Measurements from ENCODE around the gene CFLAR.

Gene CFLAR

GRCh38 chr2:201074996-201075395 is 41.0 kb upstream of the CFLAR start:
- DNase-seq = no peak
- Histone ChIP-seq H3K27ac (no peak overlapping the region), H3K36me3 (replicated peaks) (peaks cover 8% of the 10 kb centered on the region), H3K4me3 (ENCODE audit: low read depth, low read length) (no peak overlapping the region), H3K27me3 (replicated peaks) (no peaks in the 10 kb centered on the region)
- in situ Hi-C loops (cut with HindIII; ENCODE audit: low pct_ligation_motif_present, low sequenced_read_pairs) = no loop called here
- TF ChIP-seq CTCF (IDR thresholded peaks at IDR 0.05; ENCODE audit: low read depth, low read length, missing control alignments) = no peak

GRCh38 chr2:201084863-201085262 is 31.1 kb upstream of the CFLAR start:
- no peak overlapping the region for H3K4me3 ChIP-seq (ENCODE audit: low read depth, low read length)
- peaks cover 27% of the 10 kb centered on the region for H3K36me3 ChIP-seq (replicated peaks)
- no peak overlapping the region for H3K27ac ChIP-seq
- no peak for TF ChIP-seq CTCF (IDR thresholded peaks at IDR 0.05; ENCODE audit: low read depth, low read length, missing control alignments)
- no peaks in the 10 kb centered on the region for H3K27me3 ChIP-seq (replicated peaks)
- in situ Hi-C loops (cut with HindIII; ENCODE audit: low pct_ligation_motif_present, low sequenced_read_pairs) = no loop called here
- DNase-seq = no peak

GRCh38 chr2:201090574-201090973 is 25.4 kb upstream of the CFLAR start:
- peaks cover 9% of the 10 kb centered on the region for H3K36me3 ChIP-seq (replicated peaks)
- no peak for DNase-seq
- H3K4me3 ChIP-seq (ENCODE audit: low read depth, low read length) = no peak overlapping the region
- in situ Hi-C loops (cut with HindIII; ENCODE audit: low pct_ligation_motif_present, low sequenced_read_pairs) = no loop called here
- no peak overlapping the region for H3K27ac ChIP-seq
- H3K27me3 ChIP-seq (replicated peaks) = no peaks in the 10 kb centered on the region
- TF ChIP-seq CTCF (IDR thresholded peaks at IDR 0.05; ENCODE audit: low read depth, low read length, missing control alignments) = no peak

GRCh38 chr2:201093573-201093972 is 22.4 kb upstream of the CFLAR start:
- H3K4me3 ChIP-seq (ENCODE audit: low read depth, low read length) = no peak overlapping the region

GRCh38 chr2:201100497-201100896 is 15.5 kb upstream of the CFLAR start:
- H3K27ac ChIP-seq = no peak overlapping the region
- no peak overlapping the region for H3K4me3 ChIP-seq (ENCODE audit: low read depth, low read length)
- no peak for TF ChIP-seq CTCF (IDR thresholded peaks at IDR 0.05; ENCODE audit: low read depth, low read length, missing control alignments)
- no peaks in the 10 kb centered on the region for H3K36me3 ChIP-seq (replicated peaks)
- H3K27me3 ChIP-seq (replicated peaks) = no peaks in the 10 kb centered on the region
- in situ Hi-C loops (cut with HindIII; ENCODE audit: low pct_ligation_motif_present, low sequenced_read_pairs) = no loop called here
- DNase-seq = no peak

More at GRCh38 chr2:201093573-201093972, 22.4 kb upstream of the CFLAR start:
- H3K36me3 ChIP-seq (replicated peaks) = no peaks in the 10 kb centered on the region
- no peak for TF ChIP-seq CTCF (IDR thresholded peaks at IDR 0.05; ENCODE audit: low read depth, low read length, missing control alignments)
- no peak overlapping the region for H3K27ac ChIP-seq
- in situ Hi-C loops (cut with HindIII; ENCODE audit: low pct_ligation_motif_present, low sequenced_read_pairs) = no loop called here
- DNase-seq = no peak
- no peaks in the 10 kb centered on the region for H3K27me3 ChIP-seq (replicated peaks)

- no peak for DNase-seq
- in situ Hi-C loops (cut with HindIII; ENCODE audit: low pct_ligation_motif_present, low sequenced_read_pairs) = no loop called here
- TF ChIP-seq CTCF (IDR thresholded peaks at IDR 0.05; ENCODE audit: low read depth, low read length, missing control alignments) = no peak
- Histone ChIP-seq H3K27ac (no peak overlapping the region), H3K4me3 (ENCODE audit: low read depth, low read length) (no peak overlapping the region), H3K36me3 (replicated peaks) (no peaks in the 10 kb centered on the region), H3K27me3 (replicated peaks) (no peaks in the 10 kb centered on the region)
These were observed 10.2 kb upstream of the CFLAR start for GRCh38 chr2:201105759-201106158.

All from brain microvascular endothelial cell (primary cell).